Femur (tissue), 1 donor: Measurements from ENCODE around the gene SLC27A3.

Source experiments
- DNase-seq: peaks from one replicate; pipeline ENCODE4 v3.0.0-alpha.2; 2017

SLC27A3 gene

GRCh38 chr1:153774780-153775457, at the start of gene SLC27A3:
SLC27A3 (plus strand) TSS chr1:153775407; CDS start chr1:153775498, 91 bp downstream.
- DNase-seq: peak; percentile 91

GRCh38 chr1:153727463-153728304, 47.5 kb upstream of the SLC27A3 start, which contains the start of gene INTS3:
INTS3 (plus strand) TSS chr1:153728050; CDS start chr1:153728635, 585 bp downstream.
- peak; percentile 100 for DNase-seq

GRCh38 chr1:153728305-153729066, 46.7 kb upstream of the SLC27A3 start:
- DNase-seq: peak; percentile 71

- DNase-seq: no peak
Observed at GRCh38 chr1:153730468-153730988, 44.7 kb upstream of the SLC27A3 start.

GRCh38 chr1:153733970-153734369, 41.2 kb upstream of the SLC27A3 start:
- no peak for DNase-seq

GRCh38 chr1:153734396-153735089, 40.7 kb upstream of the SLC27A3 start:
- DNase-seq: no peak

- DNase-seq: no peak
Observed at GRCh38 chr1:153735090-153735420, 40.2 kb upstream of the SLC27A3 start.

GRCh38 chr1:153741986-153742385, 33.2 kb upstream of the SLC27A3 start:
- no peak for DNase-seq

GRCh38 chr1:153742411-153743142, 32.6 kb upstream of the SLC27A3 start:
- DNase-seq: no peak

GRCh38 chr1:153745417-153745816, 29.8 kb upstream of the SLC27A3 start:
- DNase-seq: no peak

GRCh38 chr1:153746174-153746573, 29.0 kb upstream of the SLC27A3 start:
- DNase-seq: no peak

GRCh38 chr1:153748903-153749302, 26.3 kb upstream of the SLC27A3 start:
- DNase-seq: no peak

GRCh38 chr1:153749408-153750005, 25.7 kb upstream of the SLC27A3 start:
- DNase-seq: peak; percentile 88

GRCh38 chr1:153750026-153750995, 24.9 kb upstream of the SLC27A3 start:
- DNase-seq: no peak

- no peak for DNase-seq
Observed at GRCh38 chr1:153752072-153752471, 23.1 kb upstream of the SLC27A3 start.

GRCh38 chr1:153752571-153753195, 22.5 kb upstream of the SLC27A3 start:
- no peak for DNase-seq

- DNase-seq: no peak
Observed at GRCh38 chr1:153754266-153754665, 20.9 kb upstream of the SLC27A3 start.

- no peak for DNase-seq
Observed at GRCh38 chr1:153760440-153760839, 14.8 kb upstream of the SLC27A3 start.

GRCh38 chr1:153763365-153764225, 11.6 kb upstream of the SLC27A3 start:
- no peak for DNase-seq
